GM19467 (cell line): ENCODE measurements around the gene PHLDB2.

Source experiments
- ATAC-seq: cut with Tn5 transposase; IDR thresholded peaks from one replicate; pipeline ENCODE4 v1.9.1; 2021; ENCODE audit warnings: mild to moderate bottlenecking, moderate library complexity; ENCODE audit not compliant: unreplicated experiment

Gene PHLDB2

GRCh38 chr3:111881480-111881879 lies 22.4 kb downstream of the PHLDB2 start:
- ATAC-seq = no peak

GRCh38 chr3:111882194-111882593 lies 23.1 kb downstream of the PHLDB2 start:
- no peak for ATAC-seq

GRCh38 chr3:111882799-111883198 lies 23.7 kb downstream of the PHLDB2 start:
- ATAC-seq = peak; percentile 92

- no peak for ATAC-seq
These were observed 25.4 kb downstream of the PHLDB2 start for GRCh38 chr3:111884411-111885018.

GRCh38 chr3:111885578-111885977 lies 26.5 kb downstream of the PHLDB2 start:
- no peak for ATAC-seq

- ATAC-seq = no peak
These were observed 31.1 kb downstream of the PHLDB2 start for GRCh38 chr3:111890051-111890580.

GRCh38 chr3:111892070-111892469 lies 33.0 kb downstream of the PHLDB2 start:
- ATAC-seq = no peak

- ATAC-seq = no peak
These were observed 36.0 kb downstream of the PHLDB2 start for GRCh38 chr3:111895071-111895470.

GRCh38 chr3:111899966-111900365 lies 40.9 kb downstream of the PHLDB2 start:
- no peak for ATAC-seq

- ATAC-seq = no peak
These were observed 42.6 kb downstream of the PHLDB2 start for GRCh38 chr3:111901637-111902036.

- ATAC-seq = no peak
These were observed 43.5 kb downstream of the PHLDB2 start for GRCh38 chr3:111902534-111902933.

GRCh38 chr3:111903067-111903511 lies 44.0 kb downstream of the PHLDB2 start:
- ATAC-seq = no peak

- ATAC-seq = no peak
These were observed 45.5 kb downstream of the PHLDB2 start for GRCh38 chr3:111904376-111905241.

- no peak for ATAC-seq
These were observed 47.6 kb downstream of the PHLDB2 start for GRCh38 chr3:111906656-111907055.

- ATAC-seq = no peak
These were observed 48.1 kb downstream of the PHLDB2 start for GRCh38 chr3:111907151-111907550.

- ATAC-seq = no peak
These were observed 51.7 kb downstream of the PHLDB2 start for GRCh38 chr3:111910806-111911205.

- no peak for ATAC-seq
These were observed 52.4 kb downstream of the PHLDB2 start for GRCh38 chr3:111911446-111911845.

- ATAC-seq = no peak
These were observed 54.2 kb downstream of the PHLDB2 start for GRCh38 chr3:111913163-111913763.

- ATAC-seq = no peak
These were observed 56.8 kb downstream of the PHLDB2 start for GRCh38 chr3:111915905-111916304.

- no peak for ATAC-seq
These were observed 58.2 kb downstream of the PHLDB2 start for GRCh38 chr3:111917300-111917699.

- ATAC-seq = no peak
These were observed 60.5 kb downstream of the PHLDB2 start for GRCh38 chr3:111919370-111920065.
